Stimulated activated CD8-positive, alpha-beta memory T cell treated with anti-CD3 and anti-CD28 coated beads, Interleukin-7, amount 100 ng/mL, for 48 hours (primary cell): ENCODE measurements around the gene C1QTNF6.
"Not testable (repeated sequence)": the region's sequence is repeated elsewhere in the genome, so short reads cannot be mapped to it uniquely, and the experiment has no call there.

Experiments used
- DNase-seq, 2 donors: peaks; one replicate each; pipeline ENCODE4 v3.0.0-alpha.2; 2020; ENCODE audit warnings: low read depth in 1 of 2; ENCODE audit errors: extremely low read depth in 1 of 2

The C1QTNF6 gene

GRCh38 chr22:37178350-37179125 is 9.5 kb downstream of the C1QTNF6 start:
- no peak for DNase-seq

GRCh38 chr22:37177755-37178154 is 10.3 kb downstream of the C1QTNF6 start:
- DNase-seq, result no peak

DNA sequence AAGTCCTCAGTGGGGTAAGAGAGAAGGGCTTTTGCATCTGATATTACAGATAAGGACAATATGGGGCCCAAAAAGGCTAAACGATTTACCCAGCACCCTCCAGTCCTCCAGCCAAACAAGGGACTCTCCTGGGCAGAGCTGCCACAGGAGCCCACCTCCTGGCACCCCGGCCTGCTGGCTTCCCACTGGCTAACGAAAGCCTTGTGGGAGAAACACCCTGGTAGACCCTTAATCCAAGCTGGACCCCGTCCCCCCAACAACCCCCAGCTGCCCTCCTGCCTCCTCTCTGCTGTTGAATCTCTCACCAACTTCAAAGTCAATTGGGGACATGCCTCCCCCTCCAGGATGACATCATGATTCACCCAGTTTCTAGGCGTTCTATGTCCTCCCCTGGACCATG is 10.8 kb downstream of the C1QTNF6 start:
- DNase-seq, result no peak

GRCh38 chr22:37176464-37177061 is 11.5 kb downstream of the C1QTNF6 start:
- no peak for DNase-seq

GRCh38 chr22:37175414-37176281 is 12.4 kb downstream of the C1QTNF6 start:
- no peak for DNase-seq

GRCh38 chr22:37174964-37175363 is 13.1 kb downstream of the C1QTNF6 start:
- no peak for DNase-seq

- no peak for DNase-seq
Observed at GRCh38 chr22:37173709-37174108, 14.3 kb downstream of the C1QTNF6 start.

DNA sequence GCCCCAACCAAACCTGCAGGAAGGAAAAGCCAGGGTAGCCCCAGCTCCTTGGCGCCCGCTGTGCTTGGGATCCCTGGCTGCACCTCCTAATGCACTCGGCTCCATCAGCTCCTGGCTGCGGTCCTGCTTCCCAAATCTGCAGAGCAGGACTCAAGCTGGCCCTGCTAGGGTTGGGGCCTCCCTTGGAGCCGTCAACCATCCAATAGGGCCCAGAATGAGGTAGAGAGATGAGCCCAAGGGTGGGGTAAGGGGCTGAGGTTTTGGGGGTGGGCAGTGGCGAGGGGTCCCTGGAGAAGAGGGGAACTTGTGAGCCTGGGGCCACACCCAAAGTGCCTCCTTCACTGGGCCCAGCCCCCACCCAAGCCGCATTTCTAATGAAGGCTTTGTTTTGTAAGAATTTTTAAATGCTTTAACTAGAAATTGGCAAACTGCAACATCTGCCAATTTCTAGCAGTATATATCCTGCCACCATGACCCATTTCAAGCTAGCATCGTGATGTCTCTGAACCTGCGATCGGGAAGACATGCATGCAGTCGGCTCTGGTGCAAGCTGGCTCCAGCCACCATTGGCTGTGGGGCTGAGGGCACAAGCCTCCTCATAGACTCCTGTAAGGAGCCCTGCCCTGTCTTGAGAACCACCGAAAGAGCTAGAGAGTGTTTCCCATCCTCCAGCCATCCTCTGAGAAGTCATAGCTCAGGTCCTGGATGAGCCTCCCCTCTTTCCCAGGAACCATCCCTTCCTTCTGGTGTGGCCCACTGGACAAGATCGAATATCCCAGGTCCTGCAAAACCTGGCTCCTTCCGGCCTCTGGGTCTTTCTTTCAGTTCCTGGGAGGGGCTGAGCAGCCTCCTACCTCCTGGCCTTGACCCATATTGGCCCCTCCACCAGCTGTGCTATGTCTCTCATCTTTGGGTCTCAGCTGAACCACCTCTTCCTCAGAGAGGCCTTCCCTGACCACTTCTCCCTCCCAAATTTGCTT is 15.5 kb downstream of the C1QTNF6 start:
- no peak for DNase-seq

GRCh38 chr22:37171662-37172061 is 16.4 kb downstream of the C1QTNF6 start:
- no peak for DNase-seq

GRCh38 chr22:37170689-37171405 is 17.2 kb downstream of the C1QTNF6 start:
- DNase-seq, result not testable (repeated sequence)

DNA sequence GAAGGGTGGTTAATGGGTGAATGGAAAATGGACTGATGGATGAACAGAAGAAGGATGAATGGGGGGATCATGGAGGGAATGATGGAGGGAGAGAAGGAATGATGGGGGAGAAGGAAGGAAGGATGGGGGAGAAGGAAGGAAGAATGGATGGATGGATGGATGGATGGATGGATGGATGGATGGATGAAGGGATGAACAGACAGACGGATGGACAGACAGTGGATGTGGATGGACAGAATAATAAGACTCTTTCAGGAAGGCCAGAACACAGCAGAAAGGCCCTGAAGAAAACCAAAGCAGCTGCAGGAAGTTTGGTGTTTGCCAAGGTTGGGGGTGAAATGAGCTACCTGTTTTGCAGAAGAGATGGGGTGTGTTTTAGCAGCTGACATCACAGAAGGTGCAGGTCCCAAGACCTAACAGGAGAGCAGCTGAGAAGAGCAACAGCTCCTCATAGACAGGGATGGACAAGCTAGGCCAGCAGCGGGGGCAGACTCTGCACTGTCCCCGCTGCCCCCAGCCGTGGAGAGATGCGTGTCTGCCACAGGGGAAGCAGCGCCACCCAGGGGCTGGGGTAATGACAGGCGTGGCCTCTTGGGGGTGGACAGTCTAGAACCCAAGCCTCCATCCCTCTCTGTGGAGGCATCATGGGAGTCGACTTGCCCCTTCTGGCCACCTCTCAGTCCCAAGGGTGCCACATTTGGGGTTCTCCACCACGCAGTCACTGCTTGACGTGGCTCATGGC is 17.9 kb downstream of the C1QTNF6 start:
- no peak for DNase-seq

GRCh38 chr22:37169406-37169805 is 18.6 kb downstream of the C1QTNF6 start:
- no peak for DNase-seq

- DNase-seq, result no peak
Observed at GRCh38 chr22:37167981-37168647, 19.9 kb downstream of the C1QTNF6 start.

GRCh38 chr22:37167176-37167980 is 20.7 kb downstream of the C1QTNF6 start:
- no peak for DNase-seq

- DNase-seq, result peak; percentile 59 to 73
Observed at GRCh38 chr22:37166675-37167066, 21.4 kb downstream of the C1QTNF6 start.

- DNase-seq, result no peak
Observed at GRCh38 chr22:37165940-37166674, 21.9 kb downstream of the C1QTNF6 start.

DNA sequence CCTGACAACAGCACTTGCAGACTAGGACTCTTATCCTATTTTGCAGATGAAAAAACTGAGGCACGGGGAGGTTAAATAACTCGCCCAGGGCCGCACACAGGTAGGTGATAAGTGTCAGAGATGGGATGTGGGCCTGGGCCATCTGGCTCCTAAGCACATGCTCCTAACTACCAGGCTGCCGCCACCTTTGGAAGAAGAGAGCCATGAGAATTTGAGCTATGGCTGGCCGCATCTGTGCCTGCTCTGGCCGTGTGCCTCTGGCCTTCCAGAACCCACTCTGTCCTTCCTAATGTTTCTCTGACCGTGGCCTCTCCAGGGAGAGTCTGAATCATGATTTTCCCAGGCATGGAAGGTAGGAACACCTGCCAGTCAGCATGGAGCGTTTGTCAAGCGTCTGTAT is 23.0 kb downstream of the C1QTNF6 start:
- DNase-seq, result no peak
